RWPE1 (cell line): Measurements from ENCODE around the gene TSPOAP1.

Source experiments
- CTCF ChIA-PET: fragments of 350-600 bp; sonication (Branson Sonifier 250); formaldehyde crosslinking; extraction: SDS; loops from one replicate; lab custom pipeline; 2021; lab: Yijun Ruan, JAX
- POLR2A ChIA-PET: fragments of 400-600 bp; formaldehyde crosslinking; extraction: SDS; loops from one replicate; lab custom pipeline; 2020; ENCODE audit warnings: antibody characterized with exemption; ENCODE audit not compliant: low non-redundant PET; lab: Yijun Ruan, JAX
- DNase-seq: peaks from one replicate; pipeline ENCODE4 v3.0.0; 2012; ENCODE audit warnings: low spot score
- H3K27ac ChIP-seq: fragments of 450-650 bp; 2 replicates; pipeline ENCODE4 v1.5.1; 2017
- TF ChIP-seq, protein P1 (sequence below): fragments of 450-650 bp; conservative IDR thresholded peaks from 2 replicates; pipeline ENCODE4 v1.5.1; 2017; ENCODE audit warnings: low read depth, mild to moderate bottlenecking

Gene TSPOAP1, protein sequence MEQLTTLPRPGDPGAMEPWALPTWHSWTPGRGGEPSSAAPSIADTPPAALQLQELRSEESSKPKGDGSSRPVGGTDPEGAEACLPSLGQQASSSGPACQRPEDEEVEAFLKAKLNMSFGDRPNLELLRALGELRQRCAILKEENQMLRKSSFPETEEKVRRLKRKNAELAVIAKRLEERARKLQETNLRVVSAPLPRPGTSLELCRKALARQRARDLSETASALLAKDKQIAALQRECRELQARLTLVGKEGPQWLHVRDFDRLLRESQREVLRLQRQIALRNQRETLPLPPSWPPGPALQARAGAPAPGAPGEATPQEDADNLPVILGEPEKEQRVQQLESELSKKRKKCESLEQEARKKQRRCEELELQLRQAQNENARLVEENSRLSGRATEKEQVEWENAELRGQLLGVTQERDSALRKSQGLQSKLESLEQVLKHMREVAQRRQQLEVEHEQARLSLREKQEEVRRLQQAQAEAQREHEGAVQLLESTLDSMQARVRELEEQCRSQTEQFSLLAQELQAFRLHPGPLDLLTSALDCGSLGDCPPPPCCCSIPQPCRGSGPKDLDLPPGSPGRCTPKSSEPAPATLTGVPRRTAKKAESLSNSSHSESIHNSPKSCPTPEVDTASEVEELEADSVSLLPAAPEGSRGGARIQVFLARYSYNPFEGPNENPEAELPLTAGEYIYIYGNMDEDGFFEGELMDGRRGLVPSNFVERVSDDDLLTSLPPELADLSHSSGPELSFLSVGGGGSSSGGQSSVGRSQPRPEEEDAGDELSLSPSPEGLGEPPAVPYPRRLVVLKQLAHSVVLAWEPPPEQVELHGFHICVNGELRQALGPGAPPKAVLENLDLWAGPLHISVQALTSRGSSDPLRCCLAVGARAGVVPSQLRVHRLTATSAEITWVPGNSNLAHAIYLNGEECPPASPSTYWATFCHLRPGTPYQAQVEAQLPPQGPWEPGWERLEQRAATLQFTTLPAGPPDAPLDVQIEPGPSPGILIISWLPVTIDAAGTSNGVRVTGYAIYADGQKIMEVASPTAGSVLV (N-terminal part only)

DNA sequence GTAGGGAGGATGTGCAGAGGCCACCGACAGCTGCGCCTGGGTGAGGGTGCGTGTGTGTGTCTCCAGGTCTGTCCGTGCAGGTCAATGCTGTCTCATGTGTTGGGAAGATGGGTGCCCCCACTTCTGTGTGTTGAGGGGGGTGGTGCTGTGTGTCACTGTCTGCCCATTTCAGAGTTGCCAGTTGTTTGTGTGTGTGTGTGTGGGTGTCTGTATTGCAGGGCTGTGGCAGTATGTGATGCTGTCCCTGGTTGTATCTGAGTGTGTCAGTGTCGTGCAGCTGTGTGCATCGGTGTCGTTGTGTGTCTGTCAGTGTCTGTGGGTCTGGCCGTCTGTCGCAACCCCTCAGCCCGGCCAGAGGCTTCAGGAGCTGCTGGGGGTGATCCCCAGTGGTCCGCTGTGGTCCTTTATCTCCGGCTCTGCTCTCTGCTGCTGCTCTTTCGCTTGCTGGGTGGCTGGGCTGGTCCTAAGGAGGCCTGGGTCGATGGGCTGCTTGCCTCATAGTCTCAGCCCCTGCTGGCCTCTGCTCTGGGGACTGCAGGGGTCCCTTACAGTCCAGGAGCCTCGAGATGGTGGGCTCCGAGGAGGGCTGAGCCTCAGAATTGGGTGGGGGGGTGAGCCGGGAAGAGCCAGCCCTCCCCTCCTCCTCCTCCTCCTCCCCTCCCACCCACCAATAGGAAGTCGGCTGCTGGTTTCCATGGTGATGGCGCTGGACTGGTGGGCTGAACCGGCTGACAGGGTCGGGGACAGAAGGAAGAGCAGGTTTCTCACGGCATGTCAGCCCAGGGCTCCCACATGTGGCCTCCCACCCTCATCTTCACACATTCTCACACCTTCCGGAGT lies at the start of gene TSPOAP1:
Gene TSPOAP1 (minus strand): TSS at position 601 of the 840 bp plus-strand sequence. CDS start 875 bp downstream, outside the sequence.
- DNase-seq: no peak
- no peak within 1 kb of the TSS for H3K27ac ChIP-seq
- TF ChIP-seq, protein P1, sequence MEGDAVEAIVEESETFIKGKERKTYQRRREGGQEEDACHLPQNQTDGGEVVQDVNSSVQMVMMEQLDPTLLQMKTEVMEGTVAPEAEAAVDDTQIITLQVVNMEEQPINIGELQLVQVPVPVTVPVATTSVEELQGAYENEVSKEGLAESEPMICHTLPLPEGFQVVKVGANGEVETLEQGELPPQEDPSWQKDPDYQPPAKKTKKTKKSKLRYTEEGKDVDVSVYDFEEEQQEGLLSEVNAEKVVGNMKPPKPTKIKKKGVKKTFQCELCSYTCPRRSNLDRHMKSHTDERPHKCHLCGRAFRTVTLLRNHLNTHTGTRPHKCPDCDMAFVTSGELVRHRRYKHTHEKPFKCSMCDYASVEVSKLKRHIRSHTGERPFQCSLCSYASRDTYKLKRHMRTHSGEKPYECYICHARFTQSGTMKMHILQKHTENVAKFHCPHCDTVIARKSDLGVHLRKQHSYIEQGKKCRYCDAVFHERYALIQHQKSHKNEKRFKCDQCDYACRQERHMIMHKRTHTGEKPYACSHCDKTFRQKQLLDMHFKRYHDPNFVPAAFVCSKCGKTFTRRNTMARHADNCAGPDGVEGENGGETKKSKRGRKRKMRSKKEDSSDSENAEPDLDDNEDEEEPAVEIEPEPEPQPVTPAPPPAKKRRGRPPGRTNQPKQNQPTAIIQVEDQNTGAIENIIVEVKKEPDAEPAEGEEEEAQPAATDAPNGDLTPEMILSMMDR: no peak
- ChIA-PET POLR2A (no interaction called here), CTCF (interaction anchor here (2.4 kb wide), 1 partner anchor 11 kb away, joined by 14 read pairs; no protein-coding TSS in a partner anchor)

DNA sequence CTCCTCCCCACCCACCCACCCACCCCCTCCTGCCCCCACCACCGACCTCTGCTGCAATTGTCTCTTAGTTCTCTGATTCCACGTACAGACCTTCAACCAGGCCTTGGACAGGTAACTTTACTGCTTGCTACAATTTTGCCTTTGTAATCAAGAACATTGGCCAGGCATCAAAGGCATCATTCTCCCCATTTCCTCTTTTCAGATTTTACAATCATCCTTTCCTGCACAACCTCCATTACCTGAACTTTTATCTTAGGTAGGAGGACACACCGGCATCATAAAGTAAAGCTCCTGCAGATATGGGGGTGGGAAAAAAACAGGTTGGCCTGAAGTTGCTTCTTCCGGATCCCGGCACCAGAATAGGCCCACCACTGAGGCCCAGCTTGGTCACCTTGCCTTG lies 49.1 kb upstream of the TSPOAP1 start:
- no peak overlapping the region for H3K27ac ChIP-seq
- DNase-seq: no peak
- CTCF ChIA-PET: no interaction called here
- POLR2A ChIA-PET: no interaction called here
- TF ChIP-seq, protein P1: no peak

DNA sequence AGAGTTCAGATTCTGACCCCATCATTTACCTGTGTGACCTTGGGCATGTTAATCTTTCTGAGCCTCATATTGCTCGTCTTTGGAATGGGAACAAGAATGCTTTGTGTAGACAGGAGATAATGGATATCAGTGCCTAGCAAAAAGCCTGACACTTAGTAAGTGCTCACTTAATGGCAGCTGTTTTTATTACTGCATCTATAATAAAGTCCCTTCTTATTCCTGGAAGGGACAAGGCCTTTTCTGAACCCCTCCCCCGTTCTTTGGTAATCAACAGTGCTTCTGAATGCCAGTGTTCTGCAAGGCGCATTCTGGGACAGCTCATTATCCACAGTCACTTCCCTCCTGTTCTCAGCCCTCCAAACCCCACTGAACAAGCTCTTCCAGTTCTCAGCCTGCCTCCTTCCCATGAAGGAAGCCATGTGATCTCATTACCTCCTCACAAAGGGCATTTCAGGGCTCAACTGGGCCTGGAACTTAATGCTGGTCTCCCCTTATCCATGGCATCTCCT lies 48.6 kb upstream of the TSPOAP1 start:
- no peak for DNase-seq
- TF ChIP-seq, protein P1: no peak
- ChIA-PET POLR2A (no interaction called here), CTCF (no interaction called here)
- no peak overlapping the region for H3K27ac ChIP-seq

DNA sequence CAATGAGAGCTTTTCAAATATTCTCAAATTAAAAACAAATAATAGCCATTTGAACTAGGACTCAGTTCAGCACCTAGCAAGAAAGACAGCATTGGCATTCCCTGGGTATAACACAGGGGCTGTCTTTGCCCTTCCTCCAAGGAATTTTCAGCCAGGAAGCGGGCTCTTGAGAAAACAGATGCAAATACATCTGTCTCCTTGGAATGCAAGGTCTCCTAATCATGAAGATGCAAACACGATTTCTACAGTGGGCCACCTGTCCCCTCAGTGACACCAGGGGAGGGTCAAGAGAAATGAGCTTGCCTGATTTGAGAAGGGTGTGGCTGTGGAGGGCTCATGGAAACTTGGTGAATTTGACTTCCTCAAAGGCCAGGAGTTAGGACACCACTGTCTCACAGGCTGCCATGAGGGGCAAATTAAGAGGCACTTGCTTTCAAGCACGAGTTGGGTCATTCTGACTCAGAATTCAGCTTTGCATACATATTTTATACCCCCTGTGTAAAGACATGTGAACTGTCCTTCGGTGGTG lies 47.9 kb upstream of the TSPOAP1 start:
- POLR2A ChIA-PET: no interaction called here
- CTCF ChIA-PET: interaction anchor here (0.6 kb wide), 1 partner anchor 110 kb away, joined by 3 read pairs; no protein-coding TSS in a partner anchor
- no peak overlapping the region for H3K27ac ChIP-seq
- TF ChIP-seq, protein P1: no peak
- no peak for DNase-seq

DNA sequence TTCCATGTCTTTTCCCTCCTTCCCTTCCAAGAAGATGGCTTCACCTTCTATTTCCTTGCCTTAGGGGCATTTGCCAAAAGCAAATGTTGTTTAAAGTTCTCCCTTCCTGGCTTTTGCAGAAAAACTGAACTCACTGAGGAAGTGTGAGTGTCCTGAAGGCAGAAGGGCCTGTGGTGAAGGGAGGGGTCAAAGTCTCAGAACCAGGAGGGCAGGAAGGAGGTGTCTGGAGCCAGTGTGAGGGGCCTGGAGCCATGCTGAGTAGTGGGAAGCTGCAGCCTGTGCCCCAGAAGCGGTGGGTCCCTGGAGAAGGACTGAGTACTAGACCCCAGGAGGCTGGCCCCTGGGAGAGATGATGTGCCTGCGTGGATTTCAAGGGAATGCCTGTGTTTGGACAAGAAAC lies 47.2 kb upstream of the TSPOAP1 start:
- H3K27ac ChIP-seq: no peak overlapping the region
- TF ChIP-seq, protein P1: no peak
- POLR2A ChIA-PET: no interaction called here
- no peak for DNase-seq
- CTCF ChIA-PET: interaction anchor here (0.6 kb wide), 1 partner anchor 110 kb away, joined by 3 read pairs; no protein-coding TSS in a partner anchor
